ENCODE measurements around the gene ACHE. TPM values are rescaled to one million over a fixed set of nuclear protein-coding genes. Genes with fewer than 3 reads are reported as not detected.
A peak's percentile ranks its signal among the peaks of the same experiment; 100 is the strongest.
"Not testable (repeated sequence)": the region's sequence is repeated elsewhere in the genome, so short reads cannot be mapped to it uniquely, and the experiment has no call there.

The ACHE gene
- total RNA-seq (2014; rRNA removed; shearing (Covaris generic)) (not detected in 2 replicates), polyA plus RNA-seq (2016; fragmentation: Nextera tagmentation; extraction: Ambion mirVana) (0.14 TPM in 1 of 2 replicates, not detected in the other)

GRCh38 chr7:100895701-100895955 lies at the start of gene ACHE:
Gene ACHE, minus strand, starts transcription at chr7:100895888. Its CDS starts 1,656 bp downstream, at chr7:100894232.
- no peak within 1 kb of the TSS for H3K9ac ChIP-seq
- H3K27ac ChIP-seq: no peak within 1 kb of the TSS
- peak within 1 kb of the TSS; percentile 82 for H3K4me2 ChIP-seq (ENCODE audit: unreplicated experiment)
- H2AFZ ChIP-seq: peak within 1 kb of the TSS; percentile 48; the same call in 1 of the 2 replicates
- H3K27me3 ChIP-seq (replicated peaks; ENCODE audit: insufficient read depth): peaks cover 38% of the 10 kb centered on the region
- no peaks in the 10 kb centered on the region for H3K9me2 ChIP-seq (ENCODE audit: insufficient read depth)
- peaks cover 2% of the 10 kb centered on the region; the same call in 1 of the 2 replicates for H3K4me1 ChIP-seq (ENCODE audit: insufficient read depth)
- no peaks in the 10 kb centered on the region for H3K79me2 ChIP-seq (ENCODE audit: insufficient read depth)
- no peaks in the 10 kb centered on the region for H4K20me1 ChIP-seq (ENCODE audit: insufficient read depth)
- H3K9me3 ChIP-seq (ENCODE audit: low read depth): no peaks in the 10 kb centered on the region
- no peak for TF ChIP-seq EZH2 (IDR thresholded peaks at IDR 0.05; ENCODE audit: insufficient read depth, poor library complexity, severe bottlenecking)
- no peak for TF ChIP-seq EZH2phosphoT487 (IDR thresholded peaks at IDR 0.05; ENCODE audit: insufficient read depth, low read depth)
- H3K4me3 ChIP-seq: peak within 1 kb of the TSS; percentile 63
- no peaks in the 10 kb centered on the region for H3K36me3 ChIP-seq (ENCODE audit: low read depth)
- H3F3A ChIP-seq (ENCODE audit: insufficient read depth): 0 out of 2 replicates have a peak, but pooled peaks cover 5% of the 10 kb centered on the region
- in situ Hi-C loops (cut with MboI): no loop called here
- no CpG with 5 or more reads among the region's 32 CpGs for WGBS, 2 experiments (ENCODE audit: low coverage in 1 of 2, low lambda C conversion rate in 2 of 2, missing lambda C conversion rate in 2 of 2)
- no peak for DNase-seq

DNA sequence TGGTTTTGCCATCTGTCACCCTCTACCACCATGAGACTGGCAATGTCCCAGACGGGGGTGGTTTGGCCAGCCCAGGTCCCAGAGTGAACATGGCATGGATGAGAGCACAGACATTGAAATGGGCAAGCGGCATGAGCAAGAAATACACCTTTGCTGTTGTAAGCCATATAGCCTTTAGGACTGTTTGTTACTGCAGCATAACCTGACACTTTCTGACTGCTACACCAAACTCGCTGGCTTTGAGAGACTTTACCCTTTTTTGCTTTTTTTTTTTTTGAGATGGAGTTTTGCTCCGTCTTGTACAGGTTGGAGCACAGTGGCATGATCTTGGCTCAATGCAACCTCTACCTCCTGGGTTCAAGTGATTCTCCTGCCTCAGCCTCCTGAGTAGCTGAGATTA lies 48.5 kb upstream of the ACHE start:
- in situ Hi-C loops (cut with MboI): no loop called here
- TF ChIP-seq EZH2 (IDR thresholded peaks at IDR 0.05; ENCODE audit: insufficient read depth, poor library complexity, severe bottlenecking): no peak
- TF ChIP-seq EZH2phosphoT487 (IDR thresholded peaks at IDR 0.05; ENCODE audit: insufficient read depth, low read depth): no peak

DNA sequence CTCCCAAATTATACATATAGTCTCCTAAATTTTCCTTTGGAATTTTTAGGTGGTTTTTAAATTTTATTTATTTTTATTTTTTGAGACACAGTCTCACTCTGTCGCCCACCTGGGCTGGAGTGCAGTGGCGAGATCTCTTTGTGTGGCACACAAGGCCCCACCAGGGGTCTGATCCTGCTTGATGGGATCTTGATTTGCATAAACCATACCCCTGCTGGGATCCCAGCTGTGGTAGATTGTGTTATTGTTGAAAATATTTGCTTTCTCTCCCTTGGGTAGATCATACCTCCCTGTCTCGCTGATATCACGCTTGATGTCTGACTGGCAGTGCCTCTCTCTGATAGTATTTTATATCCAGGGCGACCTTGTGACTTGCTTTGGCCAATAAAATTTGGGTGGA lies 48.0 kb upstream of the ACHE start:
- Histone ChIP-seq H4K20me1 (ENCODE audit: insufficient read depth) (no peaks in the 10 kb centered on the region), H3K9me2 (ENCODE audit: insufficient read depth) (no peaks in the 10 kb centered on the region), H3K27ac (no peak overlapping the region), H2AFZ (no peak overlapping the region), H3F3A (ENCODE audit: insufficient read depth) (peaks cover 8% of the 10 kb centered on the region; the same call in 1 of the 2 replicates), H3K36me3 (ENCODE audit: low read depth) (no peaks in the 10 kb centered on the region), H3K4me1 (ENCODE audit: insufficient read depth) (no peaks in the 10 kb centered on the region), H3K27me3 (replicated peaks; ENCODE audit: insufficient read depth) (0 out of 2 replicates have a peak, but pooled peaks cover 4% of the 10 kb centered on the region), H3K9me3 (ENCODE audit: low read depth) (no peaks in the 10 kb centered on the region), H3K79me2 (ENCODE audit: insufficient read depth) (no peaks in the 10 kb centered on the region), H3K4me2 (ENCODE audit: unreplicated experiment) (no peak overlapping the region), H3K4me3 (no peak overlapping the region), H3K9ac (no peak overlapping the region)
- no peak for TF ChIP-seq EZH2phosphoT487 (IDR thresholded peaks at IDR 0.05; ENCODE audit: insufficient read depth, low read depth)
- TF ChIP-seq EZH2 (IDR thresholded peaks at IDR 0.05; ENCODE audit: insufficient read depth, poor library complexity, severe bottlenecking): no peak
- 69 to 71% methylated on average over 5 of the region's 5 CpGs for WGBS, 2 experiments (ENCODE audit: low coverage in 1 of 2, low lambda C conversion rate in 2 of 2, missing lambda C conversion rate in 2 of 2)
- in situ Hi-C loops (cut with MboI): no loop called here
- DNase-seq: no peak

More for the DNA sequence above, 48.5 kb upstream of the ACHE start:
- Histone ChIP-seq H3K9me2 (ENCODE audit: insufficient read depth) (no peaks in the 10 kb centered on the region), H3K4me3 (no peak overlapping the region), H3K9ac (no peak overlapping the region), H3K27ac (no peak overlapping the region), H3K4me1 (ENCODE audit: insufficient read depth) (no peaks in the 10 kb centered on the region), H3K27me3 (replicated peaks; ENCODE audit: insufficient read depth) (0 out of 2 replicates have a peak, but pooled peaks cover 4% of the 10 kb centered on the region), H2AFZ (no peak overlapping the region), H4K20me1 (ENCODE audit: insufficient read depth) (no peaks in the 10 kb centered on the region), H3K36me3 (ENCODE audit: low read depth) (no peaks in the 10 kb centered on the region), H3K9me3 (ENCODE audit: low read depth) (no peaks in the 10 kb centered on the region), H3K4me2 (ENCODE audit: unreplicated experiment) (no peak overlapping the region), H3F3A (ENCODE audit: insufficient read depth) (peaks cover 8% of the 10 kb centered on the region; the same call in 1 of the 2 replicates), H3K79me2 (ENCODE audit: insufficient read depth) (no peaks in the 10 kb centered on the region)
- no peak for DNase-seq
- WGBS, 2 experiments (ENCODE audit: low coverage in 1 of 2, low lambda C conversion rate in 2 of 2, missing lambda C conversion rate in 2 of 2): 41 to 51% methylated on average over 4 of the region's 4 CpGs

GRCh38 chr7:100942045-100942774 lies 46.5 kb upstream of the ACHE start:
- H3K27ac ChIP-seq: no peak overlapping the region
- no peaks in the 10 kb centered on the region for H3K36me3 ChIP-seq (ENCODE audit: low read depth)
- no peak overlapping the region for H3K9ac ChIP-seq
- no peaks in the 10 kb centered on the region for H3K79me2 ChIP-seq (ENCODE audit: insufficient read depth)
- peak overlapping the region; percentile 10 for H3K4me2 ChIP-seq (ENCODE audit: unreplicated experiment)
- H4K20me1 ChIP-seq (ENCODE audit: insufficient read depth): no peaks in the 10 kb centered on the region
- H3K4me3 ChIP-seq: 0 out of 2 replicates have a peak overlapping the region, but pooled peaks have one; percentile 26
- H2AFZ ChIP-seq: no peak overlapping the region
- in situ Hi-C loops (cut with MboI): no loop called here
- no peaks in the 10 kb centered on the region for H3K9me3 ChIP-seq (ENCODE audit: low read depth)
- H3K27me3 ChIP-seq (replicated peaks; ENCODE audit: insufficient read depth): 0 out of 2 replicates have a peak, but pooled peaks cover 4% of the 10 kb centered on the region
- WGBS, 2 experiments (ENCODE audit: low coverage in 1 of 2, low lambda C conversion rate in 2 of 2, missing lambda C conversion rate in 2 of 2): 43 to 44% methylated on average over 9 of the region's 9 CpGs
- peaks cover 8% of the 10 kb centered on the region; the same call in 1 of the 2 replicates for H3F3A ChIP-seq (ENCODE audit: insufficient read depth)
- H3K9me2 ChIP-seq (ENCODE audit: insufficient read depth): no peaks in the 10 kb centered on the region
- no peaks in the 10 kb centered on the region for H3K4me1 ChIP-seq (ENCODE audit: insufficient read depth)
- no peak for TF ChIP-seq EZH2 (IDR thresholded peaks at IDR 0.05; ENCODE audit: insufficient read depth, poor library complexity, severe bottlenecking)
- TF ChIP-seq EZH2phosphoT487 (IDR thresholded peaks at IDR 0.05; ENCODE audit: insufficient read depth, low read depth): no peak
- no peak for DNase-seq

DNA sequence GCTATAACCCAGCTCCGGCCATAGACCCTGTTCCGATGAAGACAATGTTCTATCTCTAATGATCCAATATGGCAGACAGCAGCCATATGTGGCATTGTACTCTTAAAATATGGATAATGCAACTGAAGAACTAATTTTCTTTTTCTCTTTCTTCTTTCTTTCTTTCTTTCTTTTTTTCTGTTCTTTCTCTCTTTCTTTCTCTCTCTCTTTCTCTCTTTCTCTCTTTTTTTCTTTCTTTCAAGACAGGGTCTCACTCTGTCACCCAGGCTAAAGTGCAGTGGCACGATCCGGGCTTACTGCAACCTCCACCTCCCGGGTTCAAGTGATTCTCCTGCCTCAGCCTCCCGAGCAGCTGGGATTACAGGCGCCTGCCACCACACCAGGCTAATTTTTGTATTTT lies 40.5 kb upstream of the ACHE start:
- H2AFZ ChIP-seq: not testable (repeated sequence)

DNA sequence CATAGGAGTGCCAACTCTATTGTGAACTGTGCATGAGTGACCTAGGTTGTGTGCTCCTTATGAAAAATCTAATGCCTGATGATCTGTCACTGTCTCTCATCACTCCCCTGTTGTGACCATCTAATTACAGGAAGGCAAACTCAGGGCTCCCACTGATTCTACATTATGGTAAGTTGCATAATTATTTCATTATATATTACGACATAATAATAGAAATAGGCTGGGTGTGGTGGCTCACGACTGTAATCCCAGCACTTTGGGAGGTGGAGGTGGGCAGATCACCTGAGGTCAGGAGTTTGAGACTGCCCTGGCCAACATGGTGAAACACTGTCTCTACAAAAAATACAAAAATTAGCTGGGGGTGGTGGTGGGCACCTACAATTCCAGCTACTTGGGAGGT lies 39.7 kb upstream of the ACHE start:
- 11 to 13% methylated on average over 2 of the region's 2 CpGs for WGBS, 2 experiments (ENCODE audit: low coverage in 1 of 2, low lambda C conversion rate in 2 of 2, missing lambda C conversion rate in 2 of 2)
- H3K9me2 ChIP-seq (ENCODE audit: insufficient read depth); in situ Hi-C loops (cut with MboI): not testable (repeated sequence)

More for the DNA sequence above, 40.5 kb upstream of the ACHE start:
- H3K27ac ChIP-seq; H3F3A ChIP-seq (ENCODE audit: insufficient read depth); H3K79me2 ChIP-seq (ENCODE audit: insufficient read depth); H3K9me3 ChIP-seq (ENCODE audit: low read depth); H3K9ac ChIP-seq; H3K9me2 ChIP-seq (ENCODE audit: insufficient read depth); DNase-seq; H3K36me3 ChIP-seq (ENCODE audit: low read depth); in situ Hi-C loops (cut with MboI); H3K4me2 ChIP-seq (ENCODE audit: unreplicated experiment); H4K20me1 ChIP-seq (ENCODE audit: insufficient read depth); H3K27me3 ChIP-seq (replicated peaks; ENCODE audit: insufficient read depth); H3K4me1 ChIP-seq (ENCODE audit: insufficient read depth); H3K4me3 ChIP-seq: not testable (repeated sequence)
- 43 to 52% methylated on average over 7 of the region's 7 CpGs for WGBS, 2 experiments (ENCODE audit: low coverage in 1 of 2, low lambda C conversion rate in 2 of 2, missing lambda C conversion rate in 2 of 2)

More for the DNA sequence above, 39.7 kb upstream of the ACHE start:
- not testable (repeated sequence) for H3K36me3 ChIP-seq (ENCODE audit: low read depth); H3F3A ChIP-seq (ENCODE audit: insufficient read depth); H3K9ac ChIP-seq; H3K79me2 ChIP-seq (ENCODE audit: insufficient read depth); H3K27ac ChIP-seq; DNase-seq; H3K4me3 ChIP-seq; H3K4me2 ChIP-seq (ENCODE audit: unreplicated experiment); H3K9me3 ChIP-seq (ENCODE audit: low read depth); H4K20me1 ChIP-seq (ENCODE audit: insufficient read depth); H2AFZ ChIP-seq; H3K4me1 ChIP-seq (ENCODE audit: insufficient read depth)
- peaks cover 13% of the 10 kb centered on the region for H3K27me3 ChIP-seq (replicated peaks; ENCODE audit: insufficient read depth)
